COLO668 (cell line): Measurements from ENCODE around the gene CCDC146.
"Not testable (repeated sequence)": the region's sequence is repeated elsewhere in the genome, so short reads cannot be mapped to it uniquely, and the experiment has no call there.

ENCODE experiments used
- DNase-seq: peaks from one replicate; lab custom pipeline; 2025; ENCODE audit not compliant: unreplicated experiment; lab: John Stamatoyannopoulos, UW

CCDC146 gene

GRCh38 chr7:77199013-77199966 lies 76.9 kb downstream of the CCDC146 start, which contains the start of gene FGL2:
Gene FGL2 (minus strand): TSS chr7:77199819. CDS start chr7:77199793, 26 bp downstream.
- no peak for DNase-seq

- DNase-seq = no peak
Measured at GRCh38 chr7:77200542-77200941, 78.1 kb downstream of the CCDC146 start.

- no peak for DNase-seq
Measured at GRCh38 chr7:77202481-77202976, 80.1 kb downstream of the CCDC146 start.

- no peak for DNase-seq
Measured at GRCh38 chr7:77205706-77206105, 83.3 kb downstream of the CCDC146 start.

GRCh38 chr7:77208416-77208815 lies 86.0 kb downstream of the CCDC146 start:
- no peak for DNase-seq

GRCh38 chr7:77209479-77210139 lies 87.2 kb downstream of the CCDC146 start:
- DNase-seq = no peak

- DNase-seq = no peak
Measured at GRCh38 chr7:77216181-77216845, 93.9 kb downstream of the CCDC146 start.

GRCh38 chr7:77217474-77218185 lies 95.2 kb downstream of the CCDC146 start:
- DNase-seq = no peak

- DNase-seq = not testable (repeated sequence)
Measured at GRCh38 chr7:77219701-77220331, 97.4 kb downstream of the CCDC146 start.

- DNase-seq = no peak
Measured at GRCh38 chr7:77222065-77222464, 99.7 kb downstream of the CCDC146 start.

- DNase-seq = no peak
Measured at GRCh38 chr7:77222819-77223218, 100.4 kb downstream of the CCDC146 start.

GRCh38 chr7:77223261-77223660 lies 100.8 kb downstream of the CCDC146 start:
- no peak for DNase-seq

- no peak for DNase-seq
Measured at GRCh38 chr7:77226357-77226839, 104.0 kb downstream of the CCDC146 start.

- not testable (repeated sequence) for DNase-seq
Measured at GRCh38 chr7:77228795-77229194, 106.4 kb downstream of the CCDC146 start.

GRCh38 chr7:77232467-77232866 lies 110.1 kb downstream of the CCDC146 start:
- no peak for DNase-seq

- DNase-seq = no peak
Measured at GRCh38 chr7:77235276-77235675, 112.9 kb downstream of the CCDC146 start.

GRCh38 chr7:77238703-77239136 lies 116.3 kb downstream of the CCDC146 start:
- no peak for DNase-seq

- no peak for DNase-seq
Measured at GRCh38 chr7:77239471-77239870, 117.1 kb downstream of the CCDC146 start.

- no peak for DNase-seq
Measured at GRCh38 chr7:77242068-77242467, 119.7 kb downstream of the CCDC146 start.

GRCh38 chr7:77242554-77242953 lies 120.1 kb downstream of the CCDC146 start:
- no peak for DNase-seq
